Hypothalamus (tissue), 51 donors: ENCODE measurements around the gene CELF5.
A peak's percentile ranks its signal among the peaks of the same experiment; 100 is the strongest.

Source experiments
- DNase-seq, 51 donors: peaks; one replicate each; lab custom pipeline; 2025; lab: John Stamatoyannopoulos, UW

CELF5 gene

GRCh38 chr19:3236272-3236671 is 11.8 kb downstream of the CELF5 start:
- DNase-seq, result no peak

- no peak for DNase-seq
Observed at GRCh38 chr19:3238066-3238561, 13.7 kb downstream of the CELF5 start.

- DNase-seq, result no peak
Observed at GRCh38 chr19:3239367-3239766, 14.9 kb downstream of the CELF5 start.

GRCh38 chr19:3243819-3244700 is 19.6 kb downstream of the CELF5 start:
- DNase-seq, result peak in 4 of 51 donors; percentile 2 to 24 (median 15)

- DNase-seq, result no peak
Observed at GRCh38 chr19:3245050-3245449, 20.6 kb downstream of the CELF5 start.

- no peak for DNase-seq
Observed at GRCh38 chr19:3248728-3249326, 24.4 kb downstream of the CELF5 start.

GRCh38 chr19:3249408-3249807 is 24.9 kb downstream of the CELF5 start:
- no peak for DNase-seq

- DNase-seq, result no peak
Observed at GRCh38 chr19:3250675-3251074, 26.2 kb downstream of the CELF5 start.

- no peak for DNase-seq
Observed at GRCh38 chr19:3251229-3251628, 26.8 kb downstream of the CELF5 start.

GRCh38 chr19:3252650-3253049 is 28.2 kb downstream of the CELF5 start:
- no peak for DNase-seq

GRCh38 chr19:3253270-3253669 is 28.8 kb downstream of the CELF5 start:
- DNase-seq, result no peak

GRCh38 chr19:3254520-3254919 is 30.1 kb downstream of the CELF5 start:
- no peak for DNase-seq

- DNase-seq, result no peak
Observed at GRCh38 chr19:3257071-3257470, 32.6 kb downstream of the CELF5 start.

GRCh38 chr19:3262362-3262761 is 37.9 kb downstream of the CELF5 start:
- no peak for DNase-seq

- no peak for DNase-seq
Observed at GRCh38 chr19:3263866-3264265, 39.4 kb downstream of the CELF5 start.

- no peak for DNase-seq
Observed at GRCh38 chr19:3265432-3265831, 41.0 kb downstream of the CELF5 start.

- no peak for DNase-seq
Observed at GRCh38 chr19:3266092-3266693, 41.7 kb downstream of the CELF5 start.

GRCh38 chr19:3266792-3267514 is 42.5 kb downstream of the CELF5 start:
- peak in 8 of 51 donors; percentile 8 to 61 (median 38) for DNase-seq

GRCh38 chr19:3268326-3268725 is 43.9 kb downstream of the CELF5 start:
- peak in 17 of 51 donors; percentile 5 to 45 (median 16) for DNase-seq

- DNase-seq, result no peak
Observed at GRCh38 chr19:3268763-3269162, 44.3 kb downstream of the CELF5 start.
